DMS153 (cell line): ENCODE results near the gene TMTC3.
"Not testable (repeated sequence)": the region's sequence is repeated elsewhere in the genome, so short reads cannot be mapped to it uniquely, and the experiment has no call there.

Experiments
- DNase-seq: peaks from one replicate; lab custom pipeline; 2025; lab: John Stamatoyannopoulos, UW

Gene TMTC3

GRCh38 chr12:88141774-88142609, at the start of gene TMTC3, which contains the start of gene CEP290:
TSS of gene TMTC3 (plus strand) at chr12:88142307. CDS start at chr12:88148316, 6,009 bp downstream.
TSS of gene CEP290 (minus strand) at chr12:88142088. CDS start at chr12:88141307, 781 bp downstream.
- peak; percentile 99 for DNase-seq

GRCh38 chr12:88092771-88093170, 49.3 kb upstream of the TMTC3 start:
- no peak for DNase-seq

- no peak for DNase-seq
These were observed 48.5 kb upstream of the TMTC3 start for GRCh38 chr12:88093573-88093972.

- no peak for DNase-seq
These were observed 34.1 kb upstream of the TMTC3 start for GRCh38 chr12:88108021-88108420.

- peak; percentile 31 for DNase-seq
These were observed 30.9 kb upstream of the TMTC3 start for GRCh38 chr12:88111074-88111652.

GRCh38 chr12:88113871-88114270, 28.2 kb upstream of the TMTC3 start:
- no peak for DNase-seq

GRCh38 chr12:88122666-88123065, 19.4 kb upstream of the TMTC3 start:
- DNase-seq: no peak

- DNase-seq: no peak
These were observed 15.0 kb upstream of the TMTC3 start for GRCh38 chr12:88127099-88127498.

GRCh38 chr12:88127855-88128254, 14.3 kb upstream of the TMTC3 start:
- no peak for DNase-seq

GRCh38 chr12:88132392-88132791, 9.7 kb upstream of the TMTC3 start:
- no peak for DNase-seq

- not testable (repeated sequence) for DNase-seq
These were observed 8.9 kb upstream of the TMTC3 start for GRCh38 chr12:88133181-88133580.

GRCh38 chr12:88139711-88140110, 2.4 kb upstream of the TMTC3 start:
- not testable (repeated sequence) for DNase-seq

- DNase-seq: no peak
These were observed 708 bp upstream of the TMTC3 start for GRCh38 chr12:88141425-88141773.

GRCh38 chr12:88142610-88142991, 494 bp downstream of the TMTC3 start:
- DNase-seq: no peak

GRCh38 chr12:88144037-88144436, 1.9 kb downstream of the TMTC3 start:
- DNase-seq: no peak

GRCh38 chr12:88144546-88145468, 2.7 kb downstream of the TMTC3 start:
- no peak for DNase-seq

- no peak for DNase-seq
These were observed 3.7 kb downstream of the TMTC3 start for GRCh38 chr12:88145567-88146505.

- DNase-seq: no peak
These were observed 8.0 kb downstream of the TMTC3 start for GRCh38 chr12:88150063-88150462.

GRCh38 chr12:88153959-88154358, 11.9 kb downstream of the TMTC3 start:
- DNase-seq: no peak

GRCh38 chr12:88156075-88156654, 14.1 kb downstream of the TMTC3 start:
- no peak for DNase-seq

- DNase-seq: no peak
These were observed 21.3 kb downstream of the TMTC3 start for GRCh38 chr12:88163371-88163770.
